ENCODE results near the gene LRRC9. TPM values are rescaled to one million over a fixed set of nuclear protein-coding genes. Genes with fewer than 3 reads are reported as not detected.

Gene LRRC9
- total and polyA plus RNA-seq, 4 donors = 0.07 to 2.2 (median 0.31) TPM; not detected in 1

DNA sequence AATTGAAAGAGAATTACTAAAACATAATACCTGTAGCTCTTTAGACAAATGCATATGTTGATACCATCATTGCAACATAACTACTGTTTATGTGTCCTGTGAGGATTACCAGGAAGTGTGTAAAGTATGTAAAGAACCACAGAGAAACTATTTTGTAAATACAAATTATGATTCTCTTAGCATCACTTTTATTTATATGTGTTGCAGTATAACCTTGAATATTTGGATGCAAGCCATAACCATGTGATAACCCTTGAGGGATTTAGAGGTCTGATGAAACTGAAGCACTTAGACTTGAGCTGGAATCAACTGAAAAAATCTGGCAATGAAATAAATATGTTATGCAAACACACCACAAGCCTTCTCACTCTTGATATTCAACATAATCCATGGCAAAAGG is 77.5 kb downstream of the LRRC9 start:
- H3K9me3 ChIP-seq (ENCODE audit: control insufficient read depth in 4 of 4, insufficient read depth in 3 of 4, low read length in 3 of 4) = no peaks in the 10 kb centered on the region
- H3K36me3 ChIP-seq (ENCODE audit: control insufficient read depth in 4 of 4, insufficient read depth in 4 of 4, low read length in 4 of 4) = no peaks in the 10 kb centered on the region
- DNase-seq = no peak
- no peak overlapping the region for H3K4me3 ChIP-seq
- H3K27ac ChIP-seq (ENCODE audit: low read depth in 1 of 2, low read length in 1 of 2) = no peak overlapping the region
- no peak overlapping the region for H3K9ac ChIP-seq (ENCODE audit: insufficient read depth in 1 of 2, low read length in 2 of 2)
- H3K4me1 ChIP-seq (ENCODE audit: control insufficient read depth in 5 of 5, insufficient read depth in 5 of 5, low read length in 5 of 5) = peaks cover 0 to 7% (median 0%) of the 10 kb centered on the region in 5 donors
- H3K27me3 ChIP-seq (ENCODE audit: control insufficient read depth in 3 of 3, insufficient read depth in 3 of 3, low read length in 2 of 3) = no peaks in the 10 kb centered on the region
- ATAC-seq (ENCODE audit: insufficient read depth, low FRiP score) = no peak
- TF ChIP-seq, protein P1, sequence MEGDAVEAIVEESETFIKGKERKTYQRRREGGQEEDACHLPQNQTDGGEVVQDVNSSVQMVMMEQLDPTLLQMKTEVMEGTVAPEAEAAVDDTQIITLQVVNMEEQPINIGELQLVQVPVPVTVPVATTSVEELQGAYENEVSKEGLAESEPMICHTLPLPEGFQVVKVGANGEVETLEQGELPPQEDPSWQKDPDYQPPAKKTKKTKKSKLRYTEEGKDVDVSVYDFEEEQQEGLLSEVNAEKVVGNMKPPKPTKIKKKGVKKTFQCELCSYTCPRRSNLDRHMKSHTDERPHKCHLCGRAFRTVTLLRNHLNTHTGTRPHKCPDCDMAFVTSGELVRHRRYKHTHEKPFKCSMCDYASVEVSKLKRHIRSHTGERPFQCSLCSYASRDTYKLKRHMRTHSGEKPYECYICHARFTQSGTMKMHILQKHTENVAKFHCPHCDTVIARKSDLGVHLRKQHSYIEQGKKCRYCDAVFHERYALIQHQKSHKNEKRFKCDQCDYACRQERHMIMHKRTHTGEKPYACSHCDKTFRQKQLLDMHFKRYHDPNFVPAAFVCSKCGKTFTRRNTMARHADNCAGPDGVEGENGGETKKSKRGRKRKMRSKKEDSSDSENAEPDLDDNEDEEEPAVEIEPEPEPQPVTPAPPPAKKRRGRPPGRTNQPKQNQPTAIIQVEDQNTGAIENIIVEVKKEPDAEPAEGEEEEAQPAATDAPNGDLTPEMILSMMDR (IDR thresholded peaks at IDR 0.05; ENCODE audit: control extremely low read depth, extremely low read depth) = no peak

DNA sequence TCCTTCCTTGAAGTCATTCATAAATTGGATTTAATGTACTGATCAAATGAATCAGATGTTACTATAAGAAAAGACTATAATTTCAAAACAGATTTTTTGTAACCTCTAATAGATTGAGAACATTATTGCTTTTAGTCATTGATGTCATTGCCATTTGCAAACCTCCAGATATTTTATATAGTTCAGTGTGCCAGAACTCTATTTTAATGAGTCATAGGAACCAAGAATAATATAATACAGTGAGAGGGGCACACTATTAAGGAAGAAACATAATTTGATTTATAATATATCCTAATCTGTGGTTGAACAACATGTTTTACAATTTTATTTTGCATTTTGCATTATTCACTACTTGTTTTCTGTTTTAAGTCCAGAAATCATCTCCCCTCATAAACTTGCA is 78.0 kb downstream of the LRRC9 start:
- no peak overlapping the region for H3K27ac ChIP-seq (ENCODE audit: low read depth in 1 of 2, low read length in 1 of 2)
- H3K9me3 ChIP-seq (ENCODE audit: control insufficient read depth in 4 of 4, insufficient read depth in 3 of 4, low read length in 3 of 4) = no peaks in the 10 kb centered on the region
- ATAC-seq (ENCODE audit: insufficient read depth, low FRiP score) (no peak), DNase-seq (no peak)
- no peak overlapping the region for H3K4me3 ChIP-seq
- H3K36me3 ChIP-seq (ENCODE audit: control insufficient read depth in 4 of 4, insufficient read depth in 4 of 4, low read length in 4 of 4) = no peaks in the 10 kb centered on the region
- no peak overlapping the region for H3K9ac ChIP-seq (ENCODE audit: insufficient read depth in 1 of 2, low read length in 2 of 2)
- peaks cover 0 to 7% (median 0%) of the 10 kb centered on the region in 5 donors for H3K4me1 ChIP-seq (ENCODE audit: control insufficient read depth in 5 of 5, insufficient read depth in 5 of 5, low read length in 5 of 5)
- TF ChIP-seq, protein P1 (IDR thresholded peaks at IDR 0.05; ENCODE audit: control extremely low read depth, extremely low read depth) = no peak
- no peaks in the 10 kb centered on the region for H3K27me3 ChIP-seq (ENCODE audit: control insufficient read depth in 3 of 3, insufficient read depth in 3 of 3, low read length in 2 of 3)

DNA sequence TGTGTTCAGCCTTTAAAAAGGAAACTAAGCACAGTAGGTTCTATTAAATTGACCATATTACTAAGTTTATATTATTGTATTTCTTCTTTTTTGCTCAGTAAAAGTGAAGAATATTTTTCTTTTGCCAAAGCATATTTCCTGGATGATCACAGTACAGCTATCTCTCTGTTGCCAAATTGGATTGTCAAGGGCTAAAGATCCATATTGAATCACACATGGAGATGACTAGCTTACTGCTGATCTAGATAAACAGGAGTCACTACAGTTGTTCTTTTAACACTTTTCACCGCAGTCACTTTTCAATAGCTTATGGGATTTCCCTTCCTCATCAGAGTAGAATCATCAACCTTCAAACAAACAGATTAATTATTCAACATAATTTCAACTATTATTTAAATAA is 78.6 kb downstream of the LRRC9 start:
- DNase-seq (no peak), ATAC-seq (ENCODE audit: insufficient read depth, low FRiP score) (no peak)
- no peaks in the 10 kb centered on the region for H3K36me3 ChIP-seq (ENCODE audit: control insufficient read depth in 4 of 4, insufficient read depth in 4 of 4, low read length in 4 of 4)
- 82 to 90% methylated on average over 1 of the region's 1 CpG for whole genome bisulfite sequencing, 2 donors
- TF ChIP-seq, protein P1 (IDR thresholded peaks at IDR 0.05; ENCODE audit: control extremely low read depth, extremely low read depth) = no peak
- H3K9me3 ChIP-seq (ENCODE audit: control insufficient read depth in 4 of 4, insufficient read depth in 3 of 4, low read length in 3 of 4) = no peaks in the 10 kb centered on the region
- H3K4me3 ChIP-seq = no peak overlapping the region
- H3K27ac ChIP-seq (ENCODE audit: low read depth in 1 of 2, low read length in 1 of 2) = no peak overlapping the region
- no peaks in the 10 kb centered on the region for H3K27me3 ChIP-seq (ENCODE audit: control insufficient read depth in 3 of 3, insufficient read depth in 3 of 3, low read length in 2 of 3)
- no peak overlapping the region for H3K9ac ChIP-seq (ENCODE audit: insufficient read depth in 1 of 2, low read length in 2 of 2)
- H3K4me1 ChIP-seq (ENCODE audit: control insufficient read depth in 5 of 5, insufficient read depth in 5 of 5, low read length in 5 of 5) = peaks cover 0 to 10% (median 0%) of the 10 kb centered on the region in 5 donors

DNA sequence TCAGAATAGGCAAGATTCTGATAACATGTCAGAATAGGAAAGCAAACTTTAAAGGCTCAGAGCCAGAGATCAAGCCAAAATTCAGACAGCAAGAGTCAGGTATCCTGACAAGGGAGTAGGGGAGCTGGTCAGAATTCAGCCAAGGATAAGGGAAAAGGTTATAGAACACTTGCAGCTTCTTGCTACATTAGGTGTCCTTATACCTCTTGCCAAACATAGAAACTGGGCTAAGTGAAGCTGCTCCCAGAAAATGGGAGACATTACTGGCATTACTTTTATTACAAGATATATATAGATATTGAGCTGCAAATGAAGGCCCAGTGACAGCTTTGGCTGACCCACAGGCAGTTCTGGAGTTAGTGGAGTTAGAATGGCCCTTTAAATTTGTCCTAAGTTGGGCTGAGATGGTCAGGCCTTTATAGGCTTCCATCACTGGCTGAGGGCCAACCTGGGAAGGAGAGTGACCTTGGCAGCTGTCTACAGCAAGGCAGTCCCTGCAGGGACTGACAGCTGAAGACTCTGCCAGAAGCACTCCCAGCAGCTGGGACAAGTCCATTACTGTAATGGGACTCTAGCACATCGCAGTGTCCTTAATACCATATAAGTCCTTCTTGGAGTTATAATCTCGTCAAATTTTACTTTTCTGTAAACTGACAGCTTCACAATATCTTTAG is 83.0 kb downstream of the LRRC9 start:
- TF ChIP-seq, protein P1 (IDR thresholded peaks at IDR 0.05; ENCODE audit: control extremely low read depth, extremely low read depth) = no peak
- no peak overlapping the region for H3K4me3 ChIP-seq
- H3K27me3 ChIP-seq (ENCODE audit: control insufficient read depth in 3 of 3, insufficient read depth in 3 of 3, low read length in 2 of 3) = no peaks in the 10 kb centered on the region
- H3K36me3 ChIP-seq (ENCODE audit: control insufficient read depth in 4 of 4, insufficient read depth in 4 of 4, low read length in 4 of 4) = no peaks in the 10 kb centered on the region
- H3K9me3 ChIP-seq (ENCODE audit: control insufficient read depth in 4 of 4, insufficient read depth in 3 of 4, low read length in 3 of 4) = no peaks in the 10 kb centered on the region
- peak overlapping the region in 1 of 2 donors; percentile 56 for H3K27ac ChIP-seq (ENCODE audit: low read depth in 1 of 2, low read length in 1 of 2)
- H3K9ac ChIP-seq (ENCODE audit: insufficient read depth in 1 of 2, low read length in 2 of 2) = no peak overlapping the region
- ATAC-seq (ENCODE audit: insufficient read depth, low FRiP score) = no peak
- 59 to 76% methylated on average over 2 of the region's 2 CpGs for WGBS, 2 donors
- H3K4me1 ChIP-seq (ENCODE audit: control insufficient read depth in 5 of 5, insufficient read depth in 5 of 5, low read length in 5 of 5) = peaks cover 0 to 13% (median 0%) of the 10 kb centered on the region in 5 donors
- peak; percentile 79 to 85 (median 81) for DNase-seq
